Type B pancreatic cell (in vitro differentiated cells): ENCODE data around the gene RAB40A. TPM values are rescaled to one million over a fixed set of nuclear protein-coding genes. Genes with fewer than 3 reads are reported as not detected.

Experiments used
- DNase-seq: peaks from one replicate; pipeline ENCODE4 v3.0.0; 2021; ENCODE audit warnings: mixed read lengths; ENCODE audit not compliant: unreplicated experiment; ENCODE audit errors: extremely low spot score
- H3K27ac Mint-ChIP-seq: 2 replicates; pipeline ENCODE4 v1.8.0; 2021; ENCODE audit warnings: mild to moderate bottlenecking, mixed read lengths
- H3K27me3 Mint-ChIP-seq: 2 replicates; pipeline ENCODE4 v1.8.0; 2021; ENCODE audit warnings: mixed read lengths
- H3K36me3 Mint-ChIP-seq: 2 replicates; pipeline ENCODE4 v1.8.0; 2021; ENCODE audit warnings: mixed read lengths
- H3K4me1 Mint-ChIP-seq: one replicate; pipeline ENCODE4 v1.8.0; 2021; ENCODE audit warnings: mixed read lengths; ENCODE audit not compliant: unreplicated experiment
- H3K4me3 Mint-ChIP-seq: 2 replicates; pipeline ENCODE4 v1.8.0; 2021; ENCODE audit warnings: mild to moderate bottlenecking, mixed read lengths
- H3K9me3 Mint-ChIP-seq: 2 replicates; pipeline ENCODE4 v1.8.0; 2021; ENCODE audit warnings: mixed read lengths
- CTCF ChIP-seq: fragments of 200-600 bp; sonication (generic); conservative IDR thresholded peaks from 2 replicates; pipeline ENCODE4 v1.5.0; 2021; ENCODE audit warnings: antibody characterized with exemption, mild to moderate bottlenecking
- total RNA-seq: library from RNA; stranded (reverse); gene quantifications from 2 replicates; pipeline ENCODE4 v1.2.1, GENCODE V29; 2021; ENCODE audit warnings: low replicate concordance

Gene RAB40A
- total RNA-seq, 1 donor from 2014 or later: 0.51 TPM

DNA sequence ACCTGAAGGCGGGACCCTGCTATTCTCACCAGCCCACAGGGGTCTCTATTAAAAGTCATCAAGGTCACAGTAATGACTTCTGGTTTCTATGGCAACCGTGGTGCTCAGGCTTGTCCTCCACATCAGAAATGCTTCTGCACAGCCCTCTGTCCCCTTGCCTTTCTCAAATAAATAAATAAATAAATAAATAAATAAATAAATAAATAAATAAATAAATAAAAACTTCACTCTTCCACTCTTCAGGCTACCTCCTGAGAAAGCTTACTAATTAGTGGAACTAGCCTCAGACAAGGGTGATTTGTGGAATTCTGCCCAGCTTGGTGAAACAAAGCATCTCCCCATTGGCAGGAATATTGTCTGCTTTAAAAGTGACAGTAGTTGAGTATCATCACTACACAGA, 5.5 kb upstream of the RAB40A start:
- no peaks in the 10 kb centered on the region for H3K9me3 Mint-ChIP-seq
- H3K27ac Mint-ChIP-seq: no peak overlapping the region
- H3K36me3 Mint-ChIP-seq: no peaks in the 10 kb centered on the region
- TF ChIP-seq CTCF: no peak
- DNase-seq: no peak
- no peaks in the 10 kb centered on the region for H3K27me3 Mint-ChIP-seq
- no peak overlapping the region for H3K4me3 Mint-ChIP-seq
- no peaks in the 10 kb centered on the region for H3K4me1 Mint-ChIP-seq

GRCh38 chrX:103523605-103524004, 4.3 kb upstream of the RAB40A start:
- DNase-seq: no peak
- no peak overlapping the region for H3K27ac Mint-ChIP-seq
- no peaks in the 10 kb centered on the region for H3K4me1 Mint-ChIP-seq
- no peak for TF ChIP-seq CTCF
- no peaks in the 10 kb centered on the region for H3K9me3 Mint-ChIP-seq
- H3K36me3 Mint-ChIP-seq: no peaks in the 10 kb centered on the region
- no peak overlapping the region for H3K4me3 Mint-ChIP-seq
- H3K27me3 Mint-ChIP-seq: no peaks in the 10 kb centered on the region

- Mint-ChIP-seq H3K27me3 (no peaks in the 10 kb centered on the region), H3K36me3 (no peaks in the 10 kb centered on the region), H3K27ac (no peak overlapping the region), H3K4me3 (no peak overlapping the region), H3K9me3 (no peaks in the 10 kb centered on the region), H3K4me1 (no peaks in the 10 kb centered on the region)
- no peak for DNase-seq
- no peak for TF ChIP-seq CTCF
These were observed 1.1 kb upstream of the RAB40A start for GRCh38 chrX:103520386-103520785.

GRCh38 chrX:103518571-103518970, 718 bp downstream of the RAB40A start:
- Mint-ChIP-seq H3K27ac (no peak overlapping the region), H3K4me3 (no peak overlapping the region), H3K36me3 (no peaks in the 10 kb centered on the region), H3K9me3 (no peaks in the 10 kb centered on the region), H3K27me3 (no peaks in the 10 kb centered on the region), H3K4me1 (no peaks in the 10 kb centered on the region)
- no peak for DNase-seq
- no peak for TF ChIP-seq CTCF

DNA sequence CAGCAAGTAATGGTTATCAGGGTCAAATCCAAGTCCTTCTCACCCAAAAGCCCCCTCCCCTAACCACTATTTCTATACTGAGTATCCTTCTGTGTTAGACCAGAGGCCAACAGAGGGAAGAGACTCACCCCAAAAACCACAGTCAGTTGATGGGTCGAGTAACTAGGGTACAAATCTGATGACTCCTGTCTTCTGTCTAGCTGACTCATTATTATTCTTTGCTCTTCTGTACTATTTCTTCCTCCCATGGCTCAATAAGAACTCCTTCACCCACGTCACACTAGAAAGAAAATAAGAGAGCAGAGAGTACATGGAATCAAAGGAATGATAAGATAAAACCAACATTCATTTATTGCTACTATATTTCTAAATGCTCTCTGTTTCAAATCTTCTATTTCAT, 2.0 kb downstream of the RAB40A start:
- Mint-ChIP-seq H3K4me3 (no peak overlapping the region), H3K27ac (no peak overlapping the region), H3K9me3 (no peaks in the 10 kb centered on the region), H3K27me3 (no peaks in the 10 kb centered on the region), H3K36me3 (no peaks in the 10 kb centered on the region), H3K4me1 (no peaks in the 10 kb centered on the region)
- DNase-seq: no peak
- no peak for TF ChIP-seq CTCF

DNA sequence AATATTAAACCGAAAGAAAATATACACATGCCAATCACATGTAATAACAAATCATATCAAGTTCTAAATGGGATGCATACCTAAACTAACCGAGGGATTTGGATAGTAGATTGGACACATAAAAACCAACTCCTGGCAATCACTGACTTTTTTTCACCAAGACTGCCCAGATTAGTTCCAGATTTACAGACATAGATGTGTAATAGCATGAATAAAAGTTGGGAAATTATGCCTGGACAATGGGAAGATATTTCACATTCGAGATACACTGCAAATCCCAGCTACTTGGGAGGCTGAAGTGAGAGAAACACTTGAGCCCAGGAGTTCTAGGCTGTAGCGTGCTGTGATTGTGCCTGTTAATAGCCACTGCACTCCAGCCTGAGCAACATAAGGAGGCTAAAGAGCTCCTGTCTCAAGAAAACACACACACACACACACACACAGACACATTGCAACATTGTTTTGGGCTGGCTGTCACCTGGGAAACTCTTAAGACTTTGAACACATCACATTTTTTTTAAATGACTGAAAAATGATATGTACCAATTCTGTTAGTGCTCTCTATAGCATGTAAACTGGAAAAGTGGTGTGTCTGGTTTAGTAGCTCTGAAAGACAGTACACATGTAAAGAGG, 5.7 kb downstream of the RAB40A start:
- Mint-ChIP-seq H3K27me3 (no peaks in the 10 kb centered on the region), H3K4me3 (no peak overlapping the region), H3K9me3 (no peaks in the 10 kb centered on the region), H3K36me3 (no peaks in the 10 kb centered on the region), H3K4me1 (no peaks in the 10 kb centered on the region), H3K27ac (no peak overlapping the region)
- no peak for TF ChIP-seq CTCF
- DNase-seq: no peak
